Upper lobe of right lung (tissue), 1 donor: ENCODE measurements around the gene FXYD2. TPM values are rescaled to one million over a fixed set of nuclear protein-coding genes. Genes with fewer than 3 reads are reported as not detected.

Experiments used
- ATAC-seq: fragments of 200-7000 bp; cut with Tn5 transposase; one replicate; pipeline ENCODE4 v1.9.1; 2020; ENCODE audit warnings: mild to moderate bottlenecking, moderate library complexity
- DNase-seq: peaks from one replicate; pipeline ENCODE4 v3.0.0-alpha.2; 2020
- H3K27ac ChIP-seq: fragments of 200-600 bp; one replicate; pipeline ENCODE4 v1.8.0; 2022
- H3K27me3 ChIP-seq: fragments of 200-600 bp; one replicate; pipeline ENCODE4 v1.8.0; 2022; ENCODE audit warnings: mild to moderate bottlenecking
- H3K36me3 ChIP-seq: fragments of 200-600 bp; one replicate; pipeline ENCODE4 v1.8.0; 2022
- H3K4me1 ChIP-seq: fragments of 200-600 bp; one replicate; pipeline ENCODE4 v1.8.0; 2022
- H3K4me3 ChIP-seq: fragments of 200-600 bp; one replicate; pipeline ENCODE4 v1.8.0; 2022; ENCODE audit warnings: mild to moderate bottlenecking
- H3K9me3 ChIP-seq: fragments of 200-600 bp; one replicate; pipeline ENCODE4 v1.8.0; 2022
- intact Hi-C: fragments of 100-400 bp; cut with DNase I; formaldehyde crosslinking; loops from one replicate; pipeline ENCODE4 v1.11.0; 2022
- total RNA-seq: library from RNA; stranded (reverse); fragmentation: NEBNext Ultra II Directional; extraction: Animal tissue kit (Norgen Biotek cat#: 25700); gene quantifications from one replicate; pipeline ENCODE4 v1.2.1, GENCODE V29; 2021
- TF ChIP-seq, protein P1 (sequence below): fragments of 200-600 bp; IDR thresholded peaks from one replicate; pipeline ENCODE4 v1.8.0; 2022; ENCODE audit warnings: antibody characterized with exemption
- donor health status: DM: no; HTN: yes; CAD: no; lungs with severe emphysema.

FXYD2 gene
- total RNA-seq, 1 donor from 2014 or later, result 3.6 TPM

DNA sequence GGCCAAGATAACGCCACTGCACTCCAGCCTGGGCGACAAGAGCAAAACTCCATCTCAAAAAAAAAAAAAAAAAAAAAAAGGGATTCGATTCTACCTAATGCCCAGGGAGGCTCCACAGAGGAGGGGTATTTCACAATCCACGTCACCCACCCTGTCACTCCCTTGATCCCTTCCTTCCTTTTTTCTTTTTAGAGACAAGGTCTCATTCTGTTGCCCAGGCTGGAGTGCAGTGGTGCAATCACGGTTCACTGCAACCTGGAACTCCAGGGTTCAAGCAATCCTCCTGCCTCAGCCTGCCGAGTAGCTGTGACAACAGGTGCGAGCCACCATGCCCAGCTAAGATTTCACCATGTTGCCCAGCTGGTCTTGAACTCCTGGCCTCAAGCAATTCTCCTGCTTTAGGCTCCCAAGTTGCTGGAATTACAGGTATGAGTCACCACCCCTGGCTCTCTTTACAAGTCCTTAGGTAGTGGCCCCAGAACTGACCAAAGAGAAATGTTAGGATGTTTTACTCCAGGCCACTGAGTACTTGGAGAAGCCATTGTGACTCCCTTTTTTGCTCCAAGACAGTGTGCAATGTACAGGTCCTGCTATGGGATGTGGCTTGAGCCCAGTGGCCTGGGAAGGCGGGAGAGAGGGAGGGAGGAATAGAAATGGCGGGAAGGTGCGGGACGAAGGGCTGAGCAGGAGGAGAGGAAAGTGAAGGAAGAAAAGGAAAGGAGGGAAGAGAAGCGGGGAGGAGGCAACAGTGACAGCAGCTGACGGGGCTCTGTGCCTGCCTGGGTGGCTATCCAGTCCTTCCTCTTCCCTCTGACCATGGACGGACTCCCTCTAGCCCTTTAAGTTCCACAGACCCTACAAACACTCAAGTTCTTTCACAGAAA is 11.8 kb upstream of the FXYD2 start:
- TF ChIP-seq, protein P1, sequence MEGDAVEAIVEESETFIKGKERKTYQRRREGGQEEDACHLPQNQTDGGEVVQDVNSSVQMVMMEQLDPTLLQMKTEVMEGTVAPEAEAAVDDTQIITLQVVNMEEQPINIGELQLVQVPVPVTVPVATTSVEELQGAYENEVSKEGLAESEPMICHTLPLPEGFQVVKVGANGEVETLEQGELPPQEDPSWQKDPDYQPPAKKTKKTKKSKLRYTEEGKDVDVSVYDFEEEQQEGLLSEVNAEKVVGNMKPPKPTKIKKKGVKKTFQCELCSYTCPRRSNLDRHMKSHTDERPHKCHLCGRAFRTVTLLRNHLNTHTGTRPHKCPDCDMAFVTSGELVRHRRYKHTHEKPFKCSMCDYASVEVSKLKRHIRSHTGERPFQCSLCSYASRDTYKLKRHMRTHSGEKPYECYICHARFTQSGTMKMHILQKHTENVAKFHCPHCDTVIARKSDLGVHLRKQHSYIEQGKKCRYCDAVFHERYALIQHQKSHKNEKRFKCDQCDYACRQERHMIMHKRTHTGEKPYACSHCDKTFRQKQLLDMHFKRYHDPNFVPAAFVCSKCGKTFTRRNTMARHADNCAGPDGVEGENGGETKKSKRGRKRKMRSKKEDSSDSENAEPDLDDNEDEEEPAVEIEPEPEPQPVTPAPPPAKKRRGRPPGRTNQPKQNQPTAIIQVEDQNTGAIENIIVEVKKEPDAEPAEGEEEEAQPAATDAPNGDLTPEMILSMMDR, result no peak
- Histone ChIP-seq H3K27ac (no peak overlapping the region), H3K9me3 (no peaks in the 10 kb centered on the region), H3K4me3 (no peak overlapping the region), H3K4me1 (no peaks in the 10 kb centered on the region), H3K27me3 (no peaks in the 10 kb centered on the region), H3K36me3 (no peaks in the 10 kb centered on the region)
- peak; percentile 38 for ATAC-seq
- DNase-seq, result peak; percentile 63
- intact Hi-C loops, result no loop called here

- ATAC-seq (no peak), DNase-seq (peak; percentile 34)
- Histone ChIP-seq H3K27ac (no peak overlapping the region), H3K4me1 (peaks cover under 1% of the 10 kb centered on the region), H3K9me3 (no peaks in the 10 kb centered on the region), H3K36me3 (no peaks in the 10 kb centered on the region), H3K27me3 (no peaks in the 10 kb centered on the region), H3K4me3 (no peak overlapping the region)
- TF ChIP-seq, protein P1, result no peak
- intact Hi-C loops, result no loop called here
These were observed 11.0 kb upstream of the FXYD2 start for GRCh38 chr11:117835576-117835975.

DNA sequence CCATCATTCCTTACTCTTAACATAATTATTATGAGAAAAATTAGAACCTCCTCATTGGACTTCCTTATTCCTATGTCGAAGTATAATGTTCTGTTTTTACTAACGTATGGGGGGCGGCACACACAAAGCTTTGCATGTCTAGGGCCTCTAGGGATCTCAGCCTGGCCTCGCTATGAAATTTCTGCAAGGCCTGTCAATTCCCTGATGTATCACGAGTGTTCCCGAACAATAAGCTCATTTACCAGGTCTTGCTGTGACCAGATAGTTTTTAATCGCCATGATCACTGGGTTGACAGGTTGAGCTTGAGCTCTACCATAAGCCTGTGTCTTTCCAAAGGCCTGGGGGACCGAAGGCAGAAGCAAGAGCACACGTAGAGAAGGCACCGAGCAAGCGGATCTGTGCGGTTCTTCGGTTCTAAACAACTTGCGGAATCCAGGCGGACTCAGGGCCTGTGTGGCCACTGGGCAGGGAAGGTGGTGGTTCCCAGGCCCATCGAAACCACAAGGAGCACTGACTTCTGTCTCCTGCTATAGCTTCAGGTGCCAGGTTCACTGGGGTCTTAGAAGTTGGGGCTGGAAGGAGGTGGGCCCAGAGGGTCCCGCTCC is 10.4 kb upstream of the FXYD2 start:
- no peak for DNase-seq
- peaks cover 4% of the 10 kb centered on the region for H3K4me1 ChIP-seq
- H3K9me3 ChIP-seq, result no peaks in the 10 kb centered on the region
- H3K4me3 ChIP-seq, result no peak overlapping the region
- TF ChIP-seq, protein P1, result no peak
- ATAC-seq, result no peak
- no peaks in the 10 kb centered on the region for H3K36me3 ChIP-seq
- H3K27ac ChIP-seq, result no peak overlapping the region
- H3K27me3 ChIP-seq, result no peaks in the 10 kb centered on the region
- intact Hi-C loops, result no loop called here

DNA sequence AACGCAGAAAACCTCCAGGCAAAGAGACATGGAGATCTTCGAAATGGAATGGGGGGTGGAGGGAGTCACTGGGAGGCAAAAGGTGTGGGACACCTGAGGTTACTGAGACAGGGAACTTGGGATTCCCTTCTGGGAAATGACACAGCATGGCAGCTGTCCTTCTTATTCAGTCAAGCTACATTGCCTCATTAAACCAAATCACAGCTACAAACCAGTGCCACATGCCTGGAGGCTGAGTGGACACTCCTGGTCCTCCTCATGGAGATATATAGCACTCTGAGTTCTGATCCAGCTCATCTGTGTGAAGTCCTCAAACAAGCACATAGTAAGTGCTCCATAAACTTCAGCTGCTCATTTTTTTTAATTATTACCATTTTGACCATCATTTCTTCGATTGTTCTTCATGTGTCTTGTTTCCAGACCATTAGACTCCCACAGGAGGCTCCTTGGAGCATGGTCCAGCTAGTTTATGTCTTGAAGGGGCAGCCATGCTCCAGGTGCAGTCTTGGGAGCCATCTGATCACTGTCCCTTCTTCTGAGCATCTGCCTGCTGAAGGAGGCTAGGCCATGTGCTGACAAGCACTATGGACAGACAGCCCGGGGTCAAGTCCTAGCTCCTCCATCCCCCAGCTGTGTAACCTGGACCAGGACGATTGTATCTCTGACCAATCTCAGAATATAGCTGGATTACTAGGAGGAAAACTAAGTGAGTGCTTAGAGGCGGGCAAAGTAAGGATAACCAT is 9.7 kb upstream of the FXYD2 start:
- no peaks in the 10 kb centered on the region for H3K27me3 ChIP-seq
- no peak for DNase-seq
- TF ChIP-seq, protein P1, result no peak

DNA sequence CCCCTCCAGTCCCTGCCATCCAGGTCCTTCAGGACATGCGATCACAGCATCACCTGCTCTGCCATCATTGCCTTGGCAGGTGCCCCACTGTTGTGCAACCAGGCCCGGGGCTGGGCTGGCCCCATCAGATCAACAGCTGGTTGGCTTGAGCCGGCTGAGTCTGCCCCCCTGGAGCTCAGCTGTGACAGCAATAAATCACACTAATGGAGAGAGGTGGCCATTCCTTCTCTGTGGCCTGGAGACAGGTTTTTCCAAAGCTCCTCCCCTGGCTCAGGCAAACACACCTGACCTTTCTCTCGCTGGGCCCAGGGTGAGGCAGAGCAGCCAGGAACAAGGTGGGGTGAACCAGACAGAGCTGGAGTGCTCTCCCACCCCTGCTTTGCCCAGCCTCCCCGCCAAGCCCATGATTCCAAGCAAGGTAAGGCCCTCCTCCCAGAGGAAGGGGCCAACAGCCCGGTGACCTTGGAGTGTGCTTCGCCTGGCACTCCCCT is 8.9 kb upstream of the FXYD2 start:
- ATAC-seq (peak; percentile 68), DNase-seq (peak; percentile 88)
- intact Hi-C loops, result no loop called here
- Histone ChIP-seq H3K9me3 (no peaks in the 10 kb centered on the region), H3K27ac (no peak overlapping the region), H3K36me3 (no peaks in the 10 kb centered on the region), H3K27me3 (no peaks in the 10 kb centered on the region), H3K4me1 (peaks cover 14% of the 10 kb centered on the region), H3K4me3 (no peak overlapping the region)
- TF ChIP-seq, protein P1, result no peak

More for the DNA sequence above, 9.7 kb upstream of the FXYD2 start:
- Histone ChIP-seq H3K36me3 (no peaks in the 10 kb centered on the region), H3K4me1 (peaks cover 6% of the 10 kb centered on the region), H3K9me3 (no peaks in the 10 kb centered on the region), H3K4me3 (no peak overlapping the region), H3K27ac (no peak overlapping the region)
- no peak for ATAC-seq
- intact Hi-C loops, result no loop called here
